Effector memory CD4-positive, alpha-beta T cell (primary cell): Measurements from ENCODE around the gene CABLES1.
A peak's percentile ranks its signal among the peaks of the same experiment; 100 is the strongest.

Experiments
- DNase-seq, 3 donors: peaks; one replicate each; pipeline ENCODE4 v3.0.0-alpha.2; 2020
- H3K27ac ChIP-seq: 2 replicates; pipeline ENCODE4 v1.7.0; 2013; ENCODE audit warnings: mild to moderate bottlenecking, low read length, moderate library complexity; ENCODE audit not compliant: insufficient read depth, poor library complexity, severe bottlenecking
- H3K27me3 ChIP-seq: replicated peaks from 2 replicates; pipeline ENCODE4 v1.7.0; 2013; ENCODE audit warnings: mild to moderate bottlenecking, low read length; ENCODE audit not compliant: insufficient read depth, control insufficient read depth, poor library complexity, severe bottlenecking
- H3K36me3 ChIP-seq: 2 replicates; pipeline ENCODE4 v1.7.0; 2013; ENCODE audit warnings: mild to moderate bottlenecking, low read length, moderate library complexity; ENCODE audit not compliant: control insufficient read depth, insufficient read depth
- H3K4me1 ChIP-seq: 2 replicates; pipeline ENCODE4 v1.7.0; 2013; ENCODE audit warnings: low read length, mild to moderate bottlenecking; ENCODE audit not compliant: control insufficient read depth, insufficient read depth, poor library complexity, severe bottlenecking
- H3K4me3 ChIP-seq: 2 replicates; pipeline ENCODE4 v1.7.0; 2013; ENCODE audit warnings: low read length, low read depth, mild to moderate bottlenecking; ENCODE audit not compliant: insufficient read depth, poor library complexity, severe bottlenecking
- H3K9me3 ChIP-seq: 2 replicates; pipeline ENCODE4 v1.7.0; 2013; ENCODE audit warnings: mild to moderate bottlenecking, low read length, moderate library complexity; ENCODE audit not compliant: control insufficient read depth

CABLES1 gene

DNA sequence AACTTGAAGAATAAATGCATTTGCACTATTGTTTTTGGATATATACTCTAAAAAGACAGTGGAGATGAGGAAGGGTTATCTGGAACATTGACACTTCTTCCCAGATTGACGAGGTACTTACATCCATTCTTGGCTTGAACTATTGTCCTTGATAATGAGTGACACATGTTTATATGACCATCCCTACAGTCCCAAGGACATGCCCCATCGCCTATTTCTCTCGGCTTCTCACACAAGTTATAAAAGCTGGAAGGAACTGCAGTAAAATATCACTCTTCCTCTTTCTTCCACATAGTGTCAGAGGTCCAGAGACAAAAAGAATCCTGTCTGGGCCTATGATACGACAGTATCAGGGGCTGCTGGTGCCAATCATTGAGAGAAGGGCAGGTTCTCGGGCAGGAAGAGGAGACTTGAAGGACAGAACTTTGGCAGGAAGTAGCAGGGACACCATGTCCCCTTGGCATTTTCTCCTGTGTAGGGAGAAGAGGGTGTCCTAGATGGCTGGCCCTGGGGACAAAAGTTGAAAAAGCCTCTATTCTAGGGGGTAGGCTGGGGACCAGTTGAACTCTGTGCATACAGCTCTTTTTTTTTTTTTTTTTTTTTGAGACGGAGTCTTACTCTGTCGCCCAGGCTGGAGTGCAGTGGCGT is 5.8 kb upstream of the CABLES1 start:
- no peaks in the 10 kb centered on the region for H3K9me3 ChIP-seq
- no peak overlapping the region for H3K4me3 ChIP-seq
- peaks cover 2% of the 10 kb centered on the region for H3K27me3 ChIP-seq
- peaks cover 3% of the 10 kb centered on the region for H3K4me1 ChIP-seq
- H3K36me3 ChIP-seq: no peaks in the 10 kb centered on the region
- DNase-seq: no peak
- no peak overlapping the region for H3K27ac ChIP-seq

DNA sequence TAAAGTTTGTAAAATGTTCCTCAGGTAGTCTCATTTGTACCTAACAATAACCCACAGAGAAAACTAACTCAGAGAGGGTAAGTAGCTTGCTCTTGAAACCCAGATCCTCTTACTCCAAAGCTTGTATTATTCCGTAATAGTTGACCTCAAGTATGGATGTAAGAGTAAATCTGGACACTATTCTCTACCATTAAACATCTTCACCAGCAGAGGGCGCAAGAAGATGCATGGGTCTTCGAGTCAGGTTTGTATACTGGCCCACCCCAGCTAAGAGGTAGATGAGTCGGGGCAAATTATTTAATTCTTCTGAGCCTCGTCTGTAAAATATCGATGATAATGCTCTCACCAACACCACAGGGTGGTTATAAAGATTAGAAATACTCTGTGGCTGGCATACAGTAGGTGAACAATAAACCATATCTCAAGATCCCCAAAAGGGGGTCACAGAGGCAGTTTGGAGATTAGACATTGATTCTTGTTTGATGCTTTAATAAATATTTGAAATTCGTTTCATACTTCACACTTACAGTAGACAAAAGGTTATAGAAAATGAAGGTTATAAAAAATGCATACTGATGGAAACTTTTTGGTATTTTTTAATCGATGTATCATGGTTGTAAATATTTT is 3.5 kb upstream of the CABLES1 start:
- H3K9me3 ChIP-seq: no peaks in the 10 kb centered on the region
- no peak overlapping the region for H3K4me3 ChIP-seq
- DNase-seq: peak in 1 of 3 donors; percentile 53
- peaks cover 17% of the 10 kb centered on the region for H3K4me1 ChIP-seq
- H3K36me3 ChIP-seq: no peaks in the 10 kb centered on the region
- H3K27ac ChIP-seq: no peak overlapping the region
- H3K27me3 ChIP-seq: peaks cover 19% of the 10 kb centered on the region

DNA sequence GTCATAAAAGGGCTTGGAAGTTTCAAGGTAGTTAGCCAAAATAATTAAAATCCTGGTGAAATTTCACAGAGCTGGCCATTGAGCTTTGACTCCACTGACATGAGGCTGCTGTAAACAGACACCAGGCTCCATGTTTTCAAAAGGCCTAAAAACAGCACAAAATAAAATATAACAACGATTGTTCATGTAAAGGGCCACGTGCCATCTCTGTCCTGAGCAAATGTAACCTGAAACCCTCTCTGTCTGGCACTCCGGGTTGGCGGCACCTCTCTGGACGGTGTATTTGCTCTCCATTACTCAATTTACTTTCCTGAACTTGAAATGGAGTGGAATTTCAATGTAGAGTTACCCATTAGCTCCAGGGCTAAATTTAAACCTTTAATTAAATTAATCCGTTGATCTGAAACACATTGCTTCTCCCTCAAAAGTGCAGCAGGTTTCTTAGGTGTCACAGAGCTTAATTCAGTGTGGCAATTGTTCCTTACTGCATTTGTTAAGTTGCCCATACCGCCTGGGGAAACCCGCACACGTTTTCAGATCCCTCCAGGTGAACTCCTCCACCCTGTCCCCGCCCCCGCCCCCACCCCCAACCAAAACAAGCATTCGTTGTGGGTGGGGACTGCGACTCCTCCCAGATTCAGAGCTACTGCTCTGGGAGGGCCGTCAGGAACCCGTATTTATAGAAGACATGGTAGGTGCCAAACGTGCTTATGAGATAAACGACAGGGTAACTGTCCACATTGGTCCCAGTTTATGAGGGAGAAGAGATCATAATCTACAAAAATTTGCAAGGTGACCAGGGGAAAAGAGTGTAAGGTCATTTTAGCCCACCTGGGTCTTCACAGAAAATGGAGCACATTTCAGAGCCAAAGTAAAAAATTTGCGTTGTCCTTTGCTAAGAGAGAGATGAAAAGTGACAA is 1.2 kb upstream of the CABLES1 start:
- H3K9me3 ChIP-seq: no peaks in the 10 kb centered on the region
- peaks cover 17% of the 10 kb centered on the region for H3K4me1 ChIP-seq
- H3K36me3 ChIP-seq: no peaks in the 10 kb centered on the region
- no peak overlapping the region for H3K27ac ChIP-seq
- no peak for DNase-seq
- no peak overlapping the region for H3K4me3 ChIP-seq
- H3K27me3 ChIP-seq: peaks cover 22% of the 10 kb centered on the region

DNA sequence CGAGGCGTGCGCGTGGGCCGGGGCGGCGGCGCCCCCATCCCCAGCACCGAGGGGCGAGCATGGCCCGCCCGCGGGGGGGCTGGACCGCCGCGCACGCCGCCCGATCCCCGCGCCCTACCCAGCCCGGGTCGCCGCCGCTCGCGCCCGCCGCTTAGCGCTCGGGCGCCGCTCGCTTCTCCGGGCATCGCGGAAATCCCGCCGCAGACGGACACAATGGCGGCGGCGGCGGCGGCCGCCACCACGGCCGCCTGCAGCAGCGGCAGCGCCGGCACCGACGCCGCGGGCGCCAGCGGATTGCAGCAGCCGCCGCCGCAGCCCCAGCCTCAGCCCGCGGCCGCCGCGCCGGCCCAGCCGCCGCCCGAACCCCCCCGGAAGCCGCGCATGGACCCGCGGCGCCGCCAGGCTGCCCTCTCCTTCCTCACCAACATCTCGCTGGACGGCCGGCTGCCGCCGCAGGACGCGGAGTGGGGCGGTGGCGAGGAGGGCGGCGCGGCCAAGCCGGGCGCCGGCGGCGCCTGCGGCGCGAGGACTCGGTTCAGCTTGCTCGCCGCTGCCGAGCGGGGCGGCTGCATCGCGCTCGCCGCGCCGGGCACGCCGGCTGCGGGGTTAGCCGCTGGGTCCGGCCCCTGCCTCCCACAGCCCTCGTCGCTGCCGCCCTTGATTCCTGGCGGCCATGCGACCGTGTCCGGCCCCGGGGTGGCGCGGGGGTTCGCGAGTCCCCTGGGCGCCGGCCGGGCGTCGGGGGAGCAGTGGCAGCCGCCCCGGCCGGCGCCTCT is 453 bp downstream of the CABLES1 start:
- H3K4me1 ChIP-seq: peaks cover 17% of the 10 kb centered on the region
- H3K27me3 ChIP-seq: peaks cover 22% of the 10 kb centered on the region
- no peaks in the 10 kb centered on the region for H3K9me3 ChIP-seq
- DNase-seq: no peak
- H3K4me3 ChIP-seq: peak overlapping the region; percentile 58
- H3K36me3 ChIP-seq: no peaks in the 10 kb centered on the region
- H3K27ac ChIP-seq: no peak overlapping the region

DNA sequence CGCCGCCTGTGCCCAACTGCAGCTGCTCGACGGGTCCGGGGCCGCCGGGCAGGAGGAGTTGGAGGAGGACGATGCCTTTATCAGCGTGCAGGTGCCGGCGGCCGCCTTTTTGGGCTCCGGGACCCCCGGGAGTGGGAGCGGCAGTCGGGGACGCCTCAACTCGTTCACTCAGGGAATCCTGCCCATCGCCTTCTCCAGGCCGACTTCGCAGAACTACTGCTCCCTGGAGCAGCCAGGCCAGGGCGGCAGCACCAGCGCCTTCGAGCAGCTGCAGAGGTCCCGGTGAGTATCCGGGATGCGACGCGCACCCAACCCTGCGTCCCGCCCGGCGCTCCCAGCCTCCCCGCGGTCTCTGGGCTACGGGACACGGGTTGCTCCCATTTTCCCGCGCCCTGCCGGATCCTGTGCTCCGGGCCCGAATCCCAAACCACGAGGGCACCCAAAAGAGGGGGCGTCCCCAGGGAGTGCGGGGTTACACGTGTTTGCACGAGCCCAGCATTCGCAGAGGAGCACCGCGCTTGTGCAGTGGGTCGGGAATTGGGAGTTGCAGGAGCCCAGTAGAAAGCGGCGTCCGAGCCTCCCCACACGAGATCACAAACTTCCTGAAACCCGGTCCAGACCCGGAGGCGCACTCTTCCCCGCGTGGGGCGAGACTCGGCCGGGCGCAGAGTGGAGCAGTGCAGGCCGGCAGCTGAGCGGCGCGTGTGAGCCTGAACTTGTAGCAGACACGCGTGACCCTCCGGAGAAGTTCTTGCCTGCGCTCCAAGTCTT is 1.2 kb downstream of the CABLES1 start:
- H3K4me3 ChIP-seq: peak overlapping the region; percentile 29
- no peaks in the 10 kb centered on the region for H3K9me3 ChIP-seq
- peaks cover 17% of the 10 kb centered on the region for H3K4me1 ChIP-seq
- H3K27ac ChIP-seq: no peak overlapping the region
- peaks cover 22% of the 10 kb centered on the region for H3K27me3 ChIP-seq
- DNase-seq: no peak
- H3K36me3 ChIP-seq: no peaks in the 10 kb centered on the region

DNA sequence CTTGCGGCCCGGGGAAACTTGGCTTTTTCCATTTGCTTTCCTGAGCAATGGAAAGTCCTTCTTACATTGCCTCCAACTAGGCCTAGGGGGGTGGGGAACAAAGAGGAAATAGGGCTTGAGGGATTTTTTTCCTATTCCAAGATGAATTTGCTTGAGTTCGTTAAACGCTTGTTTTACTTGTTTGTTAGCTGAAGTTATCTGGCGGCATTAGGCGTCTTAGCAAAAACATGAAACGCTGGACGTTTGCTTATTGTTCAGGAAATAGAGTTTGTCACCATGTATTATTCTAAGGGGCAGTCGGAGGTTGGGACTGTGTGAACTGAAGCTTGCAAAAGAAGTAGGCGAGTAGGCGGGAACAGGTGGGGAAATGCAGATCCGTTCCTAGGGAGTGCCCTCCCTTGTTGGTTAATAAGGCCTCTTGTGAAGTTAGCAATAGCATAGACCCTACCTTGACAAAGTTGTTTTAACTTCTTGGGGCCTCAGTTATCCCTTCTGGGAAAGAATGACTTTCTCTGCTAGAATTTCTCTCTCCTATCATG is 1.9 kb downstream of the CABLES1 start:
- DNase-seq: no peak
- H3K36me3 ChIP-seq: no peaks in the 10 kb centered on the region
- H3K4me1 ChIP-seq: peaks cover 17% of the 10 kb centered on the region
- H3K27me3 ChIP-seq: peaks cover 22% of the 10 kb centered on the region
- no peaks in the 10 kb centered on the region for H3K9me3 ChIP-seq
- H3K4me3 ChIP-seq: no peak overlapping the region
- H3K27ac ChIP-seq: no peak overlapping the region

DNA sequence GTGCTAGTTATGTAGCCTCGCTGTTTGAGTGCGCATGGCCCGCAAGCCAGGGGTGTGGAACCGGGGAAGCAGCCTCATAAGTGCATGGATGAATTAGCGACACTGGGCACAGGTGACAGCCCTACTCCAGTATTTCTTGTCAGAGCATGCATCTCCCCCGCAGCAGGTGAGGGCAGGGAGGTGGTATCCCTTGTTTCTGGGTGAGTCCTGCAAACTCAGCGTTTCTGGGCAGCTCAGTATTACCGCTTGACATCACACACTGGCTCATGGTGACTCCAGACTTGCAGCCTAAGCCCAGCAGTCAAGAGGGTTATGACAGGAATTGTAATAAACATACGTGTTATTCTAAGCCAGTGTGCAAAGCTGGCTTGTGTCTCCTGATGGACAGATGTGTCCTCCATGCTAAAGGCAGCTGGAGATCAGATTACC is 2.5 kb downstream of the CABLES1 start:
- Histone ChIP-seq H3K9me3 (no peaks in the 10 kb centered on the region), H3K27ac (no peak overlapping the region), H3K4me1 (peaks cover 17% of the 10 kb centered on the region), H3K36me3 (no peaks in the 10 kb centered on the region), H3K27me3 (peaks cover 22% of the 10 kb centered on the region), H3K4me3 (no peak overlapping the region)
- no peak for DNase-seq

DNA sequence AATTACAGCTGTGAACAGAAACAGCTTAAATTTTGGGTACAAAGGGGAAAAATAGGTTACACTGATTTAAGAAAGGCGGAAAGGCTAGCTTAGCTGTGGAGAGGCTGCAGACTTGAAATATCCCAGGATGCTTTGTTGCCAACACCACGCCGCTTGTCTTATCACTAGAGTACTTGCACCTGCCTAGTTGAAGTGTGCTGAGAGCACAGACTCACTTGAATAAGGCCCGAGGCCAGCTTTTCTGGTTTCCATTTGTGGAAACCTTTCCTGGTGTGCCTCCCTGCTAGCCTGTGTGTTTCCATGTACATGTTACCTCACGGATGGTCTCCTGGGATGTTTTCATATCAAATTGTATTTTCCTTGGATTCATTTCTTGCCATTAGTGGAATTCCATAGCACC is 3.2 kb downstream of the CABLES1 start:
- Histone ChIP-seq H3K4me1 (peaks cover 17% of the 10 kb centered on the region), H3K36me3 (no peaks in the 10 kb centered on the region), H3K4me3 (no peak overlapping the region), H3K9me3 (no peaks in the 10 kb centered on the region), H3K27ac (no peak overlapping the region), H3K27me3 (peaks cover 22% of the 10 kb centered on the region)
- DNase-seq: no peak
